ENCODE data around the gene EIF3I. TPM values are rescaled to one million over a fixed set of nuclear protein-coding genes. Genes with fewer than 3 reads are reported as not detected.

The EIF3I gene
- total and polyA plus RNA-seq, 5 donors: 99.2 to 127 (median 99.9) TPM

- Histone ChIP-seq H3K9me3 (ENCODE audit: control insufficient read depth, low read length) (no peaks in the 10 kb centered on the region), H3K27ac (ENCODE audit: low read length) (no peak overlapping the region), H3K27me3 (ENCODE audit: control insufficient read depth, insufficient read depth) (no peaks in the 10 kb centered on the region), H3K4me3 (ENCODE audit: low read length) (no peak overlapping the region), H3K4me1 (ENCODE audit: control insufficient read depth, insufficient read depth, low read length) (peaks cover 8% of the 10 kb centered on the region)
- ATAC-seq (no peak), DNase-seq (no peak)
- intact Hi-C loops (cut with DNase I): no loop called here
These were observed 37.6 kb upstream of the EIF3I start for GRCh38 chr1:32184650-32185049.

- no peaks in the 10 kb centered on the region for H3K27me3 ChIP-seq (ENCODE audit: control insufficient read depth, insufficient read depth)
- ATAC-seq (no peak), DNase-seq (no peak)
- H3K9me3 ChIP-seq (ENCODE audit: control insufficient read depth, low read length): no peaks in the 10 kb centered on the region
- peaks cover 7% of the 10 kb centered on the region for H3K4me1 ChIP-seq (ENCODE audit: control insufficient read depth, insufficient read depth, low read length)
- WGBS: 90% methylated on average over 2 of the region's 2 CpGs
- H3K27ac ChIP-seq (ENCODE audit: low read length): no peak overlapping the region
- H3K4me3 ChIP-seq (ENCODE audit: low read length): no peak overlapping the region
- intact Hi-C loops (cut with DNase I): no loop called here
These were observed 36.1 kb upstream of the EIF3I start for GRCh38 chr1:32186077-32186476.

- peaks cover 4% of the 10 kb centered on the region for H3K4me1 ChIP-seq (ENCODE audit: control insufficient read depth, insufficient read depth, low read length)
- no peak for DNase-seq
- H3K27me3 ChIP-seq (ENCODE audit: control insufficient read depth, insufficient read depth): no peaks in the 10 kb centered on the region
- no peak overlapping the region for H3K4me3 ChIP-seq (ENCODE audit: low read length)
- no peak for ATAC-seq
- H3K27ac ChIP-seq (ENCODE audit: low read length): no peak overlapping the region
- intact Hi-C loops (cut with DNase I): no loop called here
- no peaks in the 10 kb centered on the region for H3K9me3 ChIP-seq (ENCODE audit: control insufficient read depth, low read length)
- 82% methylated on average over 2 of the region's 2 CpGs for WGBS
These were observed 35.7 kb upstream of the EIF3I start for GRCh38 chr1:32186491-32186890.

- ATAC-seq: no peak
- intact Hi-C loops (cut with DNase I): no loop called here
- 98% methylated on average over 9 of the region's 9 CpGs for WGBS
These were observed 34.4 kb upstream of the EIF3I start for GRCh38 chr1:32187850-32188249.

GRCh38 chr1:32192220-32192948 is 29.8 kb upstream of the EIF3I start:
- 94% methylated on average over 8 of the region's 8 CpGs for WGBS
- no peaks in the 10 kb centered on the region for H3K9me3 ChIP-seq (ENCODE audit: control insufficient read depth, low read length)
- H3K4me1 ChIP-seq (ENCODE audit: control insufficient read depth, insufficient read depth, low read length): peaks cover 3% of the 10 kb centered on the region
- DNase-seq (no peak), ATAC-seq (no peak)
- no peaks in the 10 kb centered on the region for H3K27me3 ChIP-seq (ENCODE audit: control insufficient read depth, insufficient read depth)
- H3K4me3 ChIP-seq (ENCODE audit: low read length): no peak overlapping the region
- intact Hi-C loops (cut with DNase I): no loop called here
- no peak overlapping the region for H3K27ac ChIP-seq (ENCODE audit: low read length)

More at GRCh38 chr1:32187850-32188249, 34.4 kb upstream of the EIF3I start:
- DNase-seq: no peak
- Histone ChIP-seq H3K4me1 (ENCODE audit: control insufficient read depth, insufficient read depth, low read length) (no peaks in the 10 kb centered on the region), H3K27me3 (ENCODE audit: control insufficient read depth, insufficient read depth) (no peaks in the 10 kb centered on the region), H3K9me3 (ENCODE audit: control insufficient read depth, low read length) (no peaks in the 10 kb centered on the region), H3K27ac (ENCODE audit: low read length) (no peak overlapping the region), H3K4me3 (ENCODE audit: low read length) (no peak overlapping the region)

- ATAC-seq (no peak), DNase-seq (no peak)
- peaks cover 9% of the 10 kb centered on the region for H3K4me1 ChIP-seq (ENCODE audit: control insufficient read depth, insufficient read depth, low read length)
- H3K27me3 ChIP-seq (ENCODE audit: control insufficient read depth, insufficient read depth): no peaks in the 10 kb centered on the region
- H3K4me3 ChIP-seq (ENCODE audit: low read length): no peak overlapping the region
- 93% methylated on average over 6 of the region's 6 CpGs for WGBS
- no peaks in the 10 kb centered on the region for H3K9me3 ChIP-seq (ENCODE audit: control insufficient read depth, low read length)
- intact Hi-C loops (cut with DNase I): no loop called here
- H3K27ac ChIP-seq (ENCODE audit: low read length): no peak overlapping the region
These were observed 27.2 kb upstream of the EIF3I start for GRCh38 chr1:32194984-32195383.

- Histone ChIP-seq H3K27me3 (ENCODE audit: control insufficient read depth, insufficient read depth) (no peaks in the 10 kb centered on the region), H3K4me3 (ENCODE audit: low read length) (no peak overlapping the region), H3K27ac (ENCODE audit: low read length) (no peak overlapping the region), H3K9me3 (ENCODE audit: control insufficient read depth, low read length) (no peaks in the 10 kb centered on the region), H3K4me1 (ENCODE audit: control insufficient read depth, insufficient read depth, low read length) (peaks cover 9% of the 10 kb centered on the region)
- intact Hi-C loops (cut with DNase I): no loop called here
- no peak for DNase-seq
- WGBS: 81% methylated on average over 3 of the region's 3 CpGs
- ATAC-seq: no peak
These were observed 26.7 kb upstream of the EIF3I start for GRCh38 chr1:32195531-32195930.

- Histone ChIP-seq H3K27ac (ENCODE audit: low read length) (no peak overlapping the region), H3K9me3 (ENCODE audit: control insufficient read depth, low read length) (no peaks in the 10 kb centered on the region), H3K4me3 (ENCODE audit: low read length) (no peak overlapping the region), H3K27me3 (ENCODE audit: control insufficient read depth, insufficient read depth) (no peaks in the 10 kb centered on the region), H3K4me1 (ENCODE audit: control insufficient read depth, insufficient read depth, low read length) (peaks cover 9% of the 10 kb centered on the region)
- intact Hi-C loops (cut with DNase I): no loop called here
- DNase-seq: no peak
- ATAC-seq: no peak
These were observed 26.0 kb upstream of the EIF3I start for GRCh38 chr1:32195972-32196823.

GRCh38 chr1:32197074-32197473 is 25.1 kb upstream of the EIF3I start:
- Histone ChIP-seq H3K27me3 (ENCODE audit: control insufficient read depth, insufficient read depth) (no peaks in the 10 kb centered on the region), H3K4me1 (ENCODE audit: control insufficient read depth, insufficient read depth, low read length) (peaks cover 15% of the 10 kb centered on the region), H3K4me3 (ENCODE audit: low read length) (no peak overlapping the region), H3K9me3 (ENCODE audit: control insufficient read depth, low read length) (no peaks in the 10 kb centered on the region), H3K27ac (ENCODE audit: low read length) (no peak overlapping the region)
- DNase-seq (peak in 1 of 3 donors; percentile 23), ATAC-seq (no peak)
- intact Hi-C loops (cut with DNase I): no loop called here
- WGBS: 90% methylated on average over 1 of the region's 1 CpG

- Histone ChIP-seq H3K4me3 (ENCODE audit: low read length) (no peak overlapping the region), H3K4me1 (ENCODE audit: control insufficient read depth, insufficient read depth, low read length) (peaks cover 15% of the 10 kb centered on the region), H3K27ac (ENCODE audit: low read length) (no peak overlapping the region), H3K9me3 (ENCODE audit: control insufficient read depth, low read length) (no peaks in the 10 kb centered on the region), H3K27me3 (ENCODE audit: control insufficient read depth, insufficient read depth) (no peaks in the 10 kb centered on the region)
- intact Hi-C loops (cut with DNase I): no loop called here
- ATAC-seq (no peak), DNase-seq (no peak)
- 69% methylated on average over 6 of the region's 6 CpGs for WGBS
These were observed 24.4 kb upstream of the EIF3I start for GRCh38 chr1:32197837-32198236.

- intact Hi-C loops (cut with DNase I): no loop called here
- WGBS: 78% methylated on average over 3 of the region's 3 CpGs
- no peak for ATAC-seq
- Histone ChIP-seq H3K27me3 (ENCODE audit: control insufficient read depth, insufficient read depth) (no peaks in the 10 kb centered on the region), H3K4me1 (ENCODE audit: control insufficient read depth, insufficient read depth, low read length) (peaks cover 15% of the 10 kb centered on the region), H3K9me3 (ENCODE audit: control insufficient read depth, low read length) (no peaks in the 10 kb centered on the region), H3K4me3 (ENCODE audit: low read length) (no peak overlapping the region), H3K27ac (ENCODE audit: low read length) (no peak overlapping the region)
- peak in 1 of 3 donors; percentile 37 for DNase-seq
These were observed 23.8 kb upstream of the EIF3I start for GRCh38 chr1:32198237-32199042.

Data from right cardiac atrium (tissue), 5 donors.